Small intestine (tissue), 7 donors: Measurements from ENCODE around the gene NEIL3. TPM values are rescaled to one million over a fixed set of nuclear protein-coding genes. Genes with fewer than 3 reads are reported as not detected.

Experiments used
- DNase-seq, 2 donors: peaks; one replicate each; pipeline versions ENCODE4 v3.0.0 to v3.0.0-alpha.2; 2013
- FAIRE-seq: peaks from 2 replicates; lab custom pipeline; 2012; peaks lifted over from hg19 to GRCh38; lab: Jason Lieb, UNC
- H3K27ac ChIP-seq, 3 donors: one replicate each; pipeline ENCODE4 v1.5.1; 2013; ENCODE audit warnings: low read length in 2 of 3, mild to moderate bottlenecking in 2 of 3, control low read depth in 1 of 3, inconsistent platforms in 1 of 3, low read depth in 1 of 3, moderate library complexity in 1 of 3
- H3K27me3 ChIP-seq, 3 donors: one replicate each; pipeline ENCODE4 v1.6.1; 2013; ENCODE audit warnings: low read length in 3 of 3, inconsistent platforms in 1 of 3; ENCODE audit not compliant: control insufficient read depth in 3 of 3, insufficient read depth in 3 of 3
- H3K36me3 ChIP-seq, 3 donors: one replicate each; pipeline ENCODE4 v1.6.1; 2013; ENCODE audit warnings: low read length in 3 of 3, inconsistent platforms in 1 of 3, low read depth in 1 of 3, mild to moderate bottlenecking in 1 of 3, moderate library complexity in 1 of 3; ENCODE audit not compliant: control insufficient read depth in 3 of 3, insufficient read depth in 2 of 3
- H3K4me1 ChIP-seq, 3 donors: one replicate each; pipeline ENCODE4 v1.6.1; 2013; ENCODE audit warnings: low read length in 2 of 3, inconsistent platforms in 1 of 3, low read depth in 1 of 3, mild to moderate bottlenecking in 1 of 3, moderate library complexity in 1 of 3; ENCODE audit not compliant: control insufficient read depth in 3 of 3, insufficient read depth in 2 of 3
- H3K4me3 ChIP-seq, 3 donors: one replicate each; pipeline ENCODE4 v1.5.1; 2013; ENCODE audit warnings: low read length in 3 of 3, control low read depth in 1 of 3, inconsistent platforms in 1 of 3, low read depth in 1 of 3, mild to moderate bottlenecking in 1 of 3, moderate library complexity in 1 of 3
- H3K9me3 ChIP-seq, 2 donors: one replicate each; pipeline ENCODE4 v1.6.1; 2013; ENCODE audit warnings: low read depth in 1 of 2, low read length in 1 of 2; ENCODE audit not compliant: control insufficient read depth in 2 of 2, insufficient read depth in 1 of 2
- WGBS, 3 donors: extraction: QIAGEN DNeasy Blood & Tissue Kit; methylation state at CpG; one replicate each; pipeline ENCODE4 v1.1.7; 2013; 5-methylcytosine and 5-hydroxymethylcytosine counted together
- polyA plus RNA-seq, 4 donors: library from polyadenylated mRNA; stranded (reverse) in 3 of 4; unstranded in 1 of 4; fragments of 200-250 nt in 3 of 4; fragments of 120-200 nt in 1 of 4; gene quantifications; one replicate each; pipeline versions ENCODE4 v1.2.1 to v1.2.3, GENCODE V29; 2013
- donor health status: healthy with polysubstance abuse.
- donor health status: control.
- donor health status: control.
- donor health status: Bipolar disorder and iron deficiency.
- donor health status: healthy.

The NEIL3 gene
- polyA plus RNA-seq, 4 donors, result 2.8 to 3.4 TPM; not detected in 2

- Histone ChIP-seq H3K27ac (no peak overlapping the region), H3K4me1 (no peaks in the 10 kb centered on the region), H3K4me3 (no peak overlapping the region), H3K9me3 (no peaks in the 10 kb centered on the region), H3K27me3 (no peaks in the 10 kb centered on the region), H3K36me3 (no peaks in the 10 kb centered on the region)
- FAIRE-seq, result no peak
- DNase-seq, result no peak
- 91 to 92% (median 92%) methylated on average over 7 of the region's 7 CpGs for WGBS, 3 donors
Observed at GRCh38 chr4:177356921-177357320, 47.2 kb downstream of the NEIL3 start.

GRCh38 chr4:177367336-177367735 lies 57.7 kb downstream of the NEIL3 start:
- no peaks in the 10 kb centered on the region for H3K27me3 ChIP-seq
- H3K9me3 ChIP-seq, result no peaks in the 10 kb centered on the region
- 80% methylated on average over 3 of the region's 3 CpGs for WGBS, 3 donors
- no peak overlapping the region for H3K27ac ChIP-seq
- FAIRE-seq, result no peak
- H3K36me3 ChIP-seq, result no peaks in the 10 kb centered on the region
- no peak overlapping the region for H3K4me3 ChIP-seq
- peak in 1 of 2 donors; percentile 36 for DNase-seq
- H3K4me1 ChIP-seq, result no peaks in the 10 kb centered on the region

DNA sequence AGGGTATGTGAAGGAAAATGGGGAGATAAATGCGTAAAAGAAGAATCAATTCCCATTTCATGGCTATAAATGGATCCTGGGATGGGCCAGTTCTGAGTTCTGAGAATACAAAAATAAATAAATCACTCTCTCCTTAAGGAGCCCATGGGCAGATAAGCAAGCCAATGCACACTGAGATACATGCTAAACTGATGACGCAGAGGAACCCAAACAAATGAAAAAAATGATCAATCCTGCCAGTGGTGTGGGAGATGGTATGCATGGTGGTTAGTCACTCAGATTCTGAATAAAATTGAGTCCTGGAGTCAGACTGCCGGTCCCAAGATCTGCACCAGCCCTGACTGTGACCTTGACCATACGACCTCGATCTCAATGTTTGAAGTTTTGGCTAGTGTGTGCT lies 59.7 kb downstream of the NEIL3 start:
- Histone ChIP-seq H3K27me3 (peaks cover 0 to 2% (median 0%) of the 10 kb centered on the region in 3 donors), H3K27ac (no peak overlapping the region), H3K4me1 (no peaks in the 10 kb centered on the region), H3K4me3 (no peak overlapping the region), H3K9me3 (no peaks in the 10 kb centered on the region), H3K36me3 (no peaks in the 10 kb centered on the region)
- FAIRE-seq (no peak), DNase-seq (no peak)
- WGBS, 3 donors, result 91 to 93% (median 93%) methylated on average over 5 of the region's 5 CpGs

GRCh38 chr4:177371461-177371860 lies 61.8 kb downstream of the NEIL3 start:
- Histone ChIP-seq H3K9me3 (no peaks in the 10 kb centered on the region), H3K27me3 (peaks cover 0 to 3% (median 2%) of the 10 kb centered on the region in 3 donors), H3K27ac (no peak overlapping the region), H3K4me3 (no peak overlapping the region), H3K4me1 (no peaks in the 10 kb centered on the region), H3K36me3 (no peaks in the 10 kb centered on the region)
- DNase-seq (no peak), FAIRE-seq (no peak)
- 48 to 59% (median 49%) methylated on average over 4 of the region's 4 CpGs for WGBS, 3 donors

GRCh38 chr4:177374966-177375365 lies 65.3 kb downstream of the NEIL3 start:
- peaks cover 0 to 3% (median 2%) of the 10 kb centered on the region in 3 donors for H3K27me3 ChIP-seq
- no peaks in the 10 kb centered on the region for H3K4me1 ChIP-seq
- no peak overlapping the region for H3K4me3 ChIP-seq
- no peaks in the 10 kb centered on the region for H3K9me3 ChIP-seq
- H3K36me3 ChIP-seq, result no peaks in the 10 kb centered on the region
- WGBS, 3 donors, result 79 to 91% (median 87%) methylated on average over 5 of the region's 5 CpGs
- no peak overlapping the region for H3K27ac ChIP-seq
- DNase-seq (no peak), FAIRE-seq (no peak)

DNA sequence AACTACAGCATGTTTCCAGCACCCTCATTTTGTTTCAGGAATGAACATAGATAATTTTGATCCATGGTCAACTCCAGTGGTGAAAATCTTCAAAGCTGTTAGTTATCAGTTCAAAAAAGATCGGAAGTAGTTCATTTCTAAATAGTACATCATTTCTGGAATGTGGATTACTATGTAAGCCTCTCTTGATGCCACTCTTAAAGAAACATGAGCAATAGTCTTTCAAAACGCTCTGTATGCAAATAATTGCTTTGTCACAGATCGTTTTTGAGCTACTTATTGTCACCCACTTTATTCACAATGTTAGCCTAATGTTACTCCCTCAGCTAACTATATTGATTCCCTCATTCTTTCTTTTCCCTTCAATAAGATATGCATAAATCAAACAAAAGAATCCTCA lies 65.7 kb downstream of the NEIL3 start:
- no peaks in the 10 kb centered on the region for H3K9me3 ChIP-seq
- H3K36me3 ChIP-seq, result no peaks in the 10 kb centered on the region
- no peak overlapping the region for H3K27ac ChIP-seq
- FAIRE-seq (no peak), DNase-seq (no peak)
- H3K4me3 ChIP-seq, result no peak overlapping the region
- H3K27me3 ChIP-seq, result peaks cover 0 to 3% (median 2%) of the 10 kb centered on the region in 3 donors
- WGBS, 3 donors, result 23 to 49% (median 33%) methylated on average over 3 of the region's 3 CpGs
- H3K4me1 ChIP-seq, result no peaks in the 10 kb centered on the region

DNA sequence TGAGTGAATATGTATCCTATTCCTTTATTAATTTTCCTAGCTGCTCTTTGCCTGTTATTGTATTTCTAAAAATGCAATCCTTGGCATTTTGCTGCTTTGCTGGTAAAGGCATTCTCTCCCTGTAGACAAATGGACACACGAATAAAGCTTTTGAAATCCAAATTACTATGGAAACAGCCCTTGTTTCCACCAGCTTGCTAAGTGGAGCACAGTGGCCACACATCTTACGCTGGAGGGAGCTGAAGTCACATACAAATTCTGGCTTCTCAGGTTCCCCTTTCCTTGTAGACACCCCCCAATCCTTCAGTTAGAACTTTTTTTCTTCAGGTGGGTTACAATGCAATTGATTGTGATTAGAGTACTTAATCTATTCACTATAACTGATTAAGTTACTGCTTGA lies 66.3 kb downstream of the NEIL3 start:
- Histone ChIP-seq H3K27me3 (peaks cover 0 to 3% (median 2%) of the 10 kb centered on the region in 3 donors), H3K4me3 (no peak overlapping the region), H3K9me3 (peaks cover 0 to 2% of the 10 kb centered on the region in 2 donors), H3K4me1 (no peaks in the 10 kb centered on the region), H3K27ac (no peak overlapping the region), H3K36me3 (no peaks in the 10 kb centered on the region)
- FAIRE-seq (no peak), DNase-seq (no peak)
- WGBS, 3 donors, result 75 to 91% (median 82%) methylated on average over 2 of the region's 2 CpGs

DNA sequence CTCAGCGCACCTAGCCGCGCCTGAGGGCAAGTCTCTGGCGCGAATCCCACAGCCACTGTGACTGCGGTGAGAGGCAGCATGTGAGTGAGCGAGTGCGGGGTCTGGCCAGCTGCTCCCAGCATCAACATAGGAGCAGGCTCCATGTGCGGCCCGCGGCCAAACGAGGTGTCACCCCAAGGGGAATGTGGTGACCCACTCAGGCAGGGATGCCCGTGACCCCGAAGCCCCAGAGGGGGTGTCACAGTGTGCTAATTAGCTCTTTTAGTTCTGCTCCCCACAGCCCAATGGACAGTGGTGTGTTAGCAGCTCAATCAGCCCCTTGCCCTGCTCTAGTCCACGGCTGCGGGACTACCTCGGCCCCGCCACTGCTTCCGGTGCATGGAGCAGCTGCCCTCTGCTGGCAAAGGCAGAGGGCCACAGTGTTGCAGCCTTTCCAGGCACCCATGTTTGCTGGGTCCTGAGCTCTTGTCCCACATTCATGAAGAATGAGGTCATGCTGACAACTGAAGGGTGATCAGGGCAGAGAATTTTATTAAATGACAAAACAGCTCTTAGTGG lies 71.1 kb downstream of the NEIL3 start:
- no peak overlapping the region for H3K4me3 ChIP-seq
- H3K27ac ChIP-seq, result no peak overlapping the region
- no peak for FAIRE-seq
- DNase-seq, result no peak
- H3K36me3 ChIP-seq, result no peaks in the 10 kb centered on the region
- peaks cover 0 to 2% of the 10 kb centered on the region in 2 donors for H3K9me3 ChIP-seq
- 94 to 96% (median 95%) methylated on average over 19 of the region's 19 CpGs for WGBS, 3 donors
- H3K4me1 ChIP-seq, result no peaks in the 10 kb centered on the region
- no peaks in the 10 kb centered on the region for H3K27me3 ChIP-seq

DNA sequence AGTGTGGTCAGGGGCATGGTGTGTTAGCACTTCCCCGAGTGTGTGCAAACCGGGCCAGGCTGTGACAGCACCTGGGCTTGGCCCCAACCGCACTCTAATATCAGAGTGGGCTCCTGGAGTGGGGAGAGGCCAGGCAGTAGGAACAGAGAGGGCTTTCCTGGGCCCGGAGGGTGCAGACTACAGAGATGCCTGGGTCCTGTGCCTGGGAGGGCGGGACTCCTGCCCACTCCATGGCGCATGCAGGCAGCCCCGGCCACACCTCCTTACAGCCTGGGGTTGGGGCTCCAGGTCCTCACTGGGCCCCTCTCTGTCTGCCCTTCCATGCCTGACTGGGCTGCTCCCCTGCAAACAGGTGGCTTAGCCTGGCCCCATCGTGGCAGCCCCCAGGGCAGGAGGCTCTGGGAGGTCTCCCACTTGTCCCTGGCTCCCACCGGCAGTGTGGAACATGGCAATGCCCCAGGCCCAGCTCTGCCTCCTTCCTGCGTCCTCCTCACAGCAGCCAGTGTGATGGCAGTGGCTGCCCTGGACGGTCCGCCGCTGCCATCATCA lies 72.2 kb downstream of the NEIL3 start:
- H3K27ac ChIP-seq, result no peak overlapping the region
- H3K4me3 ChIP-seq, result no peak overlapping the region
- FAIRE-seq (no peak), DNase-seq (no peak)
- no peaks in the 10 kb centered on the region for H3K27me3 ChIP-seq
- no peaks in the 10 kb centered on the region for H3K4me1 ChIP-seq
- H3K9me3 ChIP-seq, result peaks cover 0 to 2% of the 10 kb centered on the region in 2 donors
- WGBS, 3 donors, result 91 to 95% (median 94%) methylated on average over 13 of the region's 13 CpGs
- no peaks in the 10 kb centered on the region for H3K36me3 ChIP-seq
